Vagina (tissue), 2 donors: ENCODE results near the gene NLGN4X.

Experiments
- CTCF ChIP-seq, 3 experiments: fragments of 450-650 bp in 2 of 3; fragments of 200-600 bp in 1 of 3; sonication (generic) in 1 of 3; IDR thresholded peaks; one replicate each; pipeline ENCODE4 v1.5.1; 2017 to 2019; ENCODE audit warnings: antibody characterized with exemption in 3 of 3, mild to moderate bottlenecking in 2 of 3, moderate library complexity in 2 of 3
- POLR2A ChIP-seq, 2 donors: fragments of 450-650 bp; IDR thresholded peaks; one replicate each; pipeline ENCODE4 v1.6.1; 2017; ENCODE audit warnings: antibody characterized with exemption in 2 of 2, mild to moderate bottlenecking in 2 of 2, moderate library complexity in 2 of 2
- POLR2AphosphoS5 ChIP-seq, 2 donors: sonication (generic); formaldehyde crosslinking; IDR thresholded peaks; one replicate each; pipeline ENCODE4 v1.9.0; 2017; ENCODE audit warnings: antibody characterized with exemption in 2 of 2, mild to moderate bottlenecking in 2 of 2, low read depth in 1 of 2; ENCODE audit not compliant: insufficient read depth in 1 of 2

- no peak for TF ChIP-seq CTCF (IDR thresholded peaks at IDR 0.05)
- TF ChIP-seq POLR2AphosphoS5 (IDR thresholded peaks at IDR 0.05; ENCODE audit: insufficient read depth in 1 of 2, low read depth in 1 of 2), result no peak
- no peak for TF ChIP-seq POLR2A (IDR thresholded peaks at IDR 0.05)
These were observed 269.4 kb downstream of the NLGN4X start for GRCh38 chrX:5959286-5959685.
